ENCODE data around the gene NCOA6.
A peak's percentile ranks its signal among the peaks of the same experiment; 100 is the strongest.
"Not testable (repeated sequence)": the region's sequence is repeated elsewhere in the genome, so short reads cannot be mapped to it uniquely, and the experiment has no call there.

The NCOA6 gene

DNA sequence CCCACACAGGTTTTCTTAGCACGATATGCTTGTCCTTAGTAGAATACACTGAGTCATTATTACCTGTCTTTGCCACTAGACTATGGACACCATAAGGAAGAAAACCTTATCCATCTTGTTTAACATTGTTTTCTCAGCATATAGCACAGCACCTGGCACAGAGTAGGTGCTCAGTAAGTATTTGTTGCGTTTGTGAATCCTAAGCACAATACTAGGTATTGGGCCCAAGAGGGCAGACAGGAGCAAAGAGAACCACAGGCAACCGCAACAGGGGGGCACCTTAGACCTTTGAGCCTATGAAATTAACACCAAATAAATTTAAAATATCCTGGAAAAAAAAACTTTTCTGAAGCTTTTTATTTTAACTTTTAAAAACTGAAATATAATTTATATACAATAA lies 3.7 kb upstream of the NCOA6 start:
- no peak for DNase-seq

- DNase-seq: peak; percentile 60
These were observed 483 bp downstream of the NCOA6 start for GRCh38 chr20:34824806-34825529.

DNA sequence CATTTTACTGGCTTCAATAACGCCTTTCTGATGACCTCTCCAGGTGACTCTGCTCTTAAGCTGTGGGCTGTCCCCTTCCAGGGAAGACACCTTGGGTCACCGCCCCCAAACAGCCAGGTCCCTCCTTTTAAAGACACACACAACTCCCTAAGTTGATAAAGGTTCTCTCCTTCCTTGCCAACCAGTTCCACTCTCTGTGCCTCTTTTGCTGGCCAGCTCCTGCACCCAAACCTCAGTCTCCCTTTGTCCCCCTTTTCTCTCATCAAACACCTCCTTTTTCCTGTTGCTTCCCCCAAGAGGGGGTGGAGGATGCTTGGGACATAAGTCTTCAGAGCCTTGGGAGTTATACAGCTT lies 1.0 kb downstream of the NCOA6 start:
- peak; percentile 57 for DNase-seq

DNA sequence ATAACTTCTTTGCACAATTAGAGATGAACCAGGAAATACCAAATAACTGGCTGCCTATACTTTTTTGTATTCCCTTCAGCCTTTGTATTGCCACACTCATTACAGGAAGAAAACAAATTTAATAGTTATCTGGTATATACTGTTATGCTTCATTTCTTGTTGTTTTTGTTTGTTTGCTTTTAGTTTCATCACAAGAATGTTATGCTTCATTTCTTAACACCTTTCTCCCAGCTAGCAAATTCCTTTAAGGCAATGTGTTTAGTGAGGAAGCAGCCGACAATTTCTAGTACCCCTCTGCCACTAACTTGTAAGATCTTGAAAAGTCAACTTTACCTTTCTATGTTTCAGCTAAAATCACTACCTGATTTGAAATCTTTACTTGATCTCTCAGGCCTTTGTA lies 1.4 kb downstream of the NCOA6 start:
- DNase-seq: no peak

- no peak for DNase-seq
These were observed 4.5 kb downstream of the NCOA6 start for GRCh38 chr20:34820805-34821578.

GRCh38 chr20:34817801-34818200 lies 7.7 kb downstream of the NCOA6 start:
- no peak for DNase-seq

DNA sequence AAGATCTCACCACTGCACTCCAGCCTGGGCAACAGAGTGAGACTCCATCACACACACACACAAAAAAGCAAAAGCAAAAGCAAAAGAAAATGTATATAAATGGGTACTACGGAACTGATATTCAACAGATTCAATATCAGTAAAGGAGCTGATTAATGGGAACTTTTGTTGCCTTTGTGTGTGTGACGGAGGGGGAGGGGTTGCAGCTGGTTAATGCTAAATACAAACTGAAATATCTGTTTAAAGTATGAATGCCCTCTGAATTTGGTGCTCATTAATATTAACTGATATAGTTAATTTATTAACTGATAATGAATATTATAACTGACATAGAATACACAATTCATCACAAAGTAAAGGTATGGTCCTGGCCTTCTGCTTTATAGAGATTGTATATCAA lies 8.4 kb downstream of the NCOA6 start:
- DNase-seq: no peak

DNA sequence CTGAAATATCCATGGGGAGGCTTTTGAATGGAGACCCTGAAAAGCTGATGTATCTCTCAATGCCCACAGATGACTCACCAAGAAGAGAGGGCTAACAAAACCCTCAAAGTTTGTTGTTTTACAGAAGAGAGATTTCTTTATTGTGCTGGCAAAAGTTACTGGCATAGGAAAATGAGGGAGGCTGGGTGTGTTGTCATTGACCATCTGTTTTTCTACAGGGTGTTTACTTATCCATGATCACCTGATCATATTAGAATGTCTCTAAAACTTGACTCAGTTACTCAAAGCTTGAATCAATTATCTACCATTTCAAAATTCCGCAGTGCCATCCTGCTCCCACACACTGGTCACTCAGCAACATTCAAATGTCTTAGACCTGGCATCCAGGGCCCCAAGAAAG lies 9.8 kb downstream of the NCOA6 start:
- DNase-seq: peak; percentile 11

- no peak for DNase-seq
These were observed 16.9 kb downstream of the NCOA6 start for GRCh38 chr20:34808583-34808982.

- DNase-seq: not testable (repeated sequence)
These were observed 17.4 kb downstream of the NCOA6 start for GRCh38 chr20:34807944-34808465.

GRCh38 chr20:34806255-34806654 lies 19.2 kb downstream of the NCOA6 start:
- no peak for DNase-seq

DNA sequence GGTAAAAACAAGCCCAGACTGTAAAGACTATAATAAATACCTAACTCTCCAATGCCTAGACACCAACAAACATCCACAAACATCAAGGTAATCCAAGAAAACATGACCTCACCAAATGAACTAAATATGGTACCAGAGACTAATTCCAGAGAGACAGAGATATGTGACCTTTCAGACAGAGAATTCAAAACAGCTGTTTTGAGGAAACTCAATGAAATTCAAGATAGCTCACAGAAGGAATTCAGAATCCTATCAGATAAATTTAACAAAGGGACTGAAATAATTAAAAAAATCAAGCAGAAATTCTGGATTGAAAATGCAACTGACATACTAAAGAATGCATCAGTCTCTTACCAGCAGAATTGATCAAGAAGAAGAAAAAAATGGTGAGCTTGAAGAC lies 26.6 kb downstream of the NCOA6 start:
- no peak for DNase-seq

GRCh38 chr20:34798328-34798727 lies 27.1 kb downstream of the NCOA6 start:
- no peak for DNase-seq

DNA sequence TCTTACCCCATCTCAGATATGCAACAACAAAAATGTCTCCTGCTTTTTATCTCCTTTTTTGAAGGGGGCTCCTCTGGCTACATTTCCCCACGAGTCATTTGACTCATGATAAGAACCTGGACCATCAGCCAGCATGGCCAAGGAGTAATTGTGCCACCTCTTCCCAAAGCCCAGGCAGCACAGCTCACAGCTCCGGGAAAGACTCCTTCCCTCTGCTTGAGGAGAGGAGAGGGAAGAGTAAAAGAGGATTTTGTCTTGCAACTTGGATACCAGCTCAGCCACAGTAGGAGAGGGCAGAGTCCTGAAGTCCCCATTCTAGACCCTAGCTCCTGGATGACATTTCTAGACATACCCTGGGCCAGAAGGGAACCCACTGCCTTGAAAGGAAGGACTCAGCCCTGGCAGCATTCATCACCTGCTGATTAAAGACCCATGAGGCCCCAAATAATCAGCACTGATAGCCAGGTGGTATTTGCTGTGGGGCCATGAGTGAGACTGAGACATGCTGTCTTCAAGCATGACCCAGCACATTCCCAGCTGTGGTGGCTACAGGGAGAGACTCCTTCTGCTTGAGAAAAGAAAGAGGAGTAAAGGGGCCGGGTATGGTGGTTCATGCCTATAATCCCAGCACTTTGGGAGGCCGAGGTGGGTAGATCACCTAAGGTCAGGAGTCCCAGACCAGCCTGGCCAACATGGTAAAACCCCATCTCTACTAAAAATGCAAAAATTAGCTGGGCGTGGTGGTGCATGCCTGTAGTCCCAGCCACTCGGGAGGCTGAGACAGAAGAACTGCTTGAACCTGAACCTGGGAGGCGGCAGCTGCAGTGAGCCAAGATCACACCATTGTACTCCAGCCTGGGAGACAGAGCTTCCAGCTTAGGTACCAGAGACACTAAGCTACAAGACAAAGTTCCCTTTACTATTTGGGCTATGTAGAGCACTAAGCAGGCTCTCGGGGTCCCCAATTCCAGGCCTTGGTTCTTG lies 28.1 kb downstream of the NCOA6 start:
- no peak for DNase-seq

DNA sequence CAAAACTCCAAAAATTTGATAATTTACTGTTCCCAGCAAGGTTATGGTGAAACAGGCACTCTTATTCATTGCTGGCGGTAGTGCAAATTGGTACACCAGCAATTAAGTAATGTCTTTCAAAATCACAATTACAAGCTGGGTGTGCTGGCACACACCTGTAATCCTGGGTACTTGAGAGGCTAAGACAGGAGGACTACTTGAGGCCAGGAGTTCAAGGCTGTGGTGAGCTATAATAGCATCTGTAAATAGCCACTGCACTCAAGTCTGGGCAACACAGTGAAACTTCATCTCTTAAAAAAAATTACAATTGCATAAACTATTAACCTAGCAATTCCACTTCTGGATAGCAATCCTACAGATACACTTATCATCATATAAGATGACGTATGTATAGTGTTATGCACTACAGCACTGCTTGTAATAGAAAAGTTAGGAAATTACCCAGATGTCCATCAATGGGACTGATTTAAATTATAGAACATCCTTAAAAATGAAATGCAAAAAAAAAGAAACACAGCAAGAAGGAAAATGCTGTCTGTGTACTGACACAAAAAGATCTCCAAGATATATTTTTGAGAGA lies 31.4 kb downstream of the NCOA6 start:
- DNase-seq: no peak

DNA sequence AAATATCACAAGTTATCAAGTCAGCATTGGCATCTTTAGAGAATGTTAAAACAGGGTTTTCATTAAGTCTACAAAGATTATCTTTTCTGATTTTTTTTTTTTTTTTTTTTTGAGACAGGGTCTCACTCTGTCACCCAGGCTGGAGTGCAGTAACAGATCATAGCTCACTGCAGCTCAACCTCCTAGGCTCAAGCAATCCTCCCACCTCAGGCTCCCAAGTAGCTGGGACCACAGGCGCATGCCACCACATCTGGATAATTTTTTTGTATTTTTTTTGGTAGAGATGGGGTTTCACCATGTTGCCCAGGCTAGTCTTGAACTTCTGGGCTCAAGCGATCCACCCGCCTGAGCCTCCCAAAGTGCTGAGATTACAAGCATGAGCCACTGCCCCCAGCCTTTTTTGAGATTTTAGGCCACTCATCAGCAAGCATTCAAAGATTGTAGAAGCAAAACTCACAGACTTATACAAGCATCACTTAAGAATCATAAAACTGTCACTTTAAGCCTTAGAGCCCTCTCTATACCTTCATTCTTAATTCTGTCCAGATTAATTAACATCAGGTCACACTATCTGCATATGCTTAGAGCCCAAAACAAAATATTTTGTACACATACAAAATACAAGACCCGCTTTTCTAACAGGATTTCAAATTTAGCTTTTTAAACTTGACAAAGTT lies 32.6 kb downstream of the NCOA6 start:
- no peak for DNase-seq

GRCh38 chr20:34791289-34792020 lies 34.0 kb downstream of the NCOA6 start:
- peak; percentile 86 for DNase-seq

GRCh38 chr20:34781220-34781619 lies 44.2 kb downstream of the NCOA6 start:
- DNase-seq: no peak

GRCh38 chr20:34780291-34780690 lies 45.2 kb downstream of the NCOA6 start:
- DNase-seq: not testable (repeated sequence)

- no peak for DNase-seq
These were observed 49.3 kb downstream of the NCOA6 start for GRCh38 chr20:34776177-34776576.

GRCh38 chr20:34774886-34775285 lies 50.6 kb downstream of the NCOA6 start:
- DNase-seq: no peak

All from fibroblast of skin of back (primary cell).